PC-3 (cell line): ENCODE results near the gene ANGPTL7. TPM values are rescaled to one million over a fixed set of nuclear protein-coding genes. Genes with fewer than 3 reads are reported as not detected.

Experiments used
- ATAC-seq: fragments of 200-7000 bp; cut with Tn5 transposase; 2 replicates; pipeline ENCODE4 v1.9.1; 2020; ENCODE audit warnings: mild to moderate bottlenecking, moderate library complexity
- BruUV-seq: library from RNA; stranded (reverse); fragments of 400-500 nt; replicated peaks from 2 replicates; lab custom pipeline; 2021; lab: Mats Ljungman, UMichigan
- CTCF ChIA-PET: fragments of 300-600 bp; sonication (Branson Sonifier 250); formaldehyde crosslinking; loops from one replicate; lab custom pipeline; 2022; ENCODE audit warnings: antibody characterized with exemption; lab: Charles Lee
- POLR2A ChIA-PET: fragments of 300-600 bp; sonication (Branson Sonifier 250); formaldehyde crosslinking; loops from one replicate; lab custom pipeline; 2022; ENCODE audit warnings: antibody characterized with exemption; ENCODE audit not compliant: unreplicated experiment; lab: Charles Lee
- DNase-seq: peaks from one replicate; pipeline ENCODE4 v3.0.0-alpha.2; 2015
- H2AFZ ChIP-seq: fragments of 300-600 bp; sonication (generic); 2 replicates; pipeline ENCODE4 v1.6.0; 2016; ENCODE audit warnings: antibody characterized with exemption, low read length
- H3F3A ChIP-seq: fragments of 300-600 bp; sonication (generic); one replicate; pipeline ENCODE4 v1.6.0; 2017; ENCODE audit warnings: antibody characterized with exemption, low read length, control low read depth, mild to moderate bottlenecking; ENCODE audit not compliant: unreplicated experiment
- H3K27ac ChIP-seq: fragments of 300-600 bp; sonication (generic); 2 replicates; pipeline ENCODE4 v1.5.1; 2016; ENCODE audit warnings: mild to moderate bottlenecking, low read length
- H3K27me3 ChIP-seq: fragments of 300-600 bp; sonication (generic); 2 replicates; pipeline ENCODE4 v1.6.1; 2016; ENCODE audit warnings: low read length, mixed read lengths
- H3K36me3 ChIP-seq: fragments of 300-600 bp; sonication (generic); 2 replicates; pipeline ENCODE4 v1.6.1; 2016; ENCODE audit warnings: low read depth, mixed run types, low read length, mixed read lengths
- H3K4me1 ChIP-seq: fragments of 300-600 bp; sonication (generic); 2 replicates; pipeline ENCODE4 v1.5.1; 2016; ENCODE audit warnings: low read length; ENCODE audit not compliant: insufficient read depth
- H3K4me2 ChIP-seq: fragments of 300-600 bp; sonication (generic); 2 replicates; pipeline ENCODE4 v1.6.0; 2016; ENCODE audit warnings: low read length
- H3K4me3 ChIP-seq: fragments of 300-600 bp; sonication (generic); 2 replicates; pipeline ENCODE4 v1.5.1; 2016; ENCODE audit warnings: mild to moderate bottlenecking, low read length, mixed read lengths
- H3K79me2 ChIP-seq: fragments of 300-600 bp; sonication (generic); 2 replicates; pipeline ENCODE4 v1.6.1; 2017; ENCODE audit warnings: low read length, mixed read lengths
- H3K9ac ChIP-seq: fragments of 300-600 bp; sonication (generic); 2 replicates; pipeline ENCODE4 v1.6.0; 2016; ENCODE audit warnings: mild to moderate bottlenecking, low read length
- H3K9me2 ChIP-seq: fragments of 300-600 bp; sonication (generic); replicated peaks from 2 replicates; pipeline ENCODE4 v1.6.1; 2016; ENCODE audit warnings: mixed run types, low read length, mixed read lengths
- H3K9me3 ChIP-seq: fragments of 300-600 bp; sonication (generic); 2 replicates; pipeline ENCODE4 v1.6.1; 2016; ENCODE audit warnings: low read length, mixed read lengths
- H4K20me1 ChIP-seq: fragments of 300-600 bp; sonication (generic); 2 replicates; pipeline ENCODE4 v1.6.1; 2016; ENCODE audit warnings: low read length, mixed read lengths
- EZH2 ChIP-seq: fragments of 300-600 bp; sonication (generic); IDR thresholded peaks from one replicate; pipeline ENCODE4 v1.6.1; 2017; ENCODE audit warnings: antibody characterized with exemption, mild to moderate bottlenecking, low read length; ENCODE audit not compliant: unreplicated experiment
- EZH2phosphoT487 ChIP-seq: fragments of 300-600 bp; sonication (generic); IDR thresholded peaks from 2 replicates; pipeline ENCODE4 v1.6.1; 2018; ENCODE audit warnings: mild to moderate bottlenecking, antibody characterized with exemption, low read length, borderline replicate concordance
- intact Hi-C: fragments of 100-400 bp; cut with micrococcal nuclease; formaldehyde crosslinking; loops from 2 replicates; pipeline ENCODE4 v1.9.0; 2023
- total RNA-seq: library from RNA; depleted of rRNA; stranded (reverse); fragments of >200 nt; gene quantifications from 2 replicates; pipeline ENCODE4 v1.2.3, GENCODE V29; 2014
- TF ChIP-seq, protein P1 (sequence below): fragments of 300-600 bp; sonication (generic); conservative IDR thresholded peaks from 2 replicates; pipeline ENCODE4 v1.5.1; 2017; ENCODE audit warnings: antibody characterized with exemption, low read depth, mild to moderate bottlenecking, low read length

ANGPTL7 gene
- total RNA-seq, 1 experiment from 2014 or later, result not detected

GRCh38 chr1:11193376-11193775 is 4.2 kb downstream of the ANGPTL7 start:
- POLR2A ChIA-PET, result no interaction called here
- H3K79me2 ChIP-seq, result no peaks in the 10 kb centered on the region
- no peaks in the 10 kb centered on the region for H3K9me3 ChIP-seq
- no TSS peak for BruUV-seq
- no peak overlapping the region for H2AFZ ChIP-seq
- no peaks in the 10 kb centered on the region for H4K20me1 ChIP-seq
- H3K4me3 ChIP-seq, result no peak overlapping the region
- H3K9ac ChIP-seq, result no peak overlapping the region
- H3K36me3 ChIP-seq, result peaks cover 44% of the 10 kb centered on the region
- H3K27me3 ChIP-seq, result no peaks in the 10 kb centered on the region
- intact Hi-C loops, result loop anchor here (10.0 kb wide), 1 partner anchor 79 kb away; no protein-coding TSS in a partner anchor
- CTCF ChIA-PET, result no interaction called here
- H3F3A ChIP-seq, result no peaks in the 10 kb centered on the region
- no peak for DNase-seq
- ATAC-seq, result no peak
- TF ChIP-seq EZH2phosphoT487, result no peak
- TF ChIP-seq, protein P1, sequence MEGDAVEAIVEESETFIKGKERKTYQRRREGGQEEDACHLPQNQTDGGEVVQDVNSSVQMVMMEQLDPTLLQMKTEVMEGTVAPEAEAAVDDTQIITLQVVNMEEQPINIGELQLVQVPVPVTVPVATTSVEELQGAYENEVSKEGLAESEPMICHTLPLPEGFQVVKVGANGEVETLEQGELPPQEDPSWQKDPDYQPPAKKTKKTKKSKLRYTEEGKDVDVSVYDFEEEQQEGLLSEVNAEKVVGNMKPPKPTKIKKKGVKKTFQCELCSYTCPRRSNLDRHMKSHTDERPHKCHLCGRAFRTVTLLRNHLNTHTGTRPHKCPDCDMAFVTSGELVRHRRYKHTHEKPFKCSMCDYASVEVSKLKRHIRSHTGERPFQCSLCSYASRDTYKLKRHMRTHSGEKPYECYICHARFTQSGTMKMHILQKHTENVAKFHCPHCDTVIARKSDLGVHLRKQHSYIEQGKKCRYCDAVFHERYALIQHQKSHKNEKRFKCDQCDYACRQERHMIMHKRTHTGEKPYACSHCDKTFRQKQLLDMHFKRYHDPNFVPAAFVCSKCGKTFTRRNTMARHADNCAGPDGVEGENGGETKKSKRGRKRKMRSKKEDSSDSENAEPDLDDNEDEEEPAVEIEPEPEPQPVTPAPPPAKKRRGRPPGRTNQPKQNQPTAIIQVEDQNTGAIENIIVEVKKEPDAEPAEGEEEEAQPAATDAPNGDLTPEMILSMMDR, result no peak
- TF ChIP-seq EZH2, result no peak
- no peaks in the 10 kb centered on the region for H3K9me2 ChIP-seq
- H3K4me2 ChIP-seq, result no peak overlapping the region
- no peak overlapping the region for H3K27ac ChIP-seq
- H3K4me1 ChIP-seq, result peaks cover 8% of the 10 kb centered on the region; the same call in 1 of the 2 replicates

- Histone ChIP-seq H3K36me3 (peaks cover 53% of the 10 kb centered on the region), H3K27ac (no peak overlapping the region), H3K79me2 (no peaks in the 10 kb centered on the region), H3K9me2 (no peaks in the 10 kb centered on the region), H3K9me3 (no peaks in the 10 kb centered on the region), H2AFZ (no peak overlapping the region), H4K20me1 (no peaks in the 10 kb centered on the region), H3K4me1 (peaks cover 8% of the 10 kb centered on the region; the same call in 1 of the 2 replicates), H3K9ac (no peak overlapping the region), H3F3A (no peaks in the 10 kb centered on the region), H3K27me3 (no peaks in the 10 kb centered on the region), H3K4me3 (no peak overlapping the region), H3K4me2 (no peak overlapping the region)
- TF ChIP-seq EZH2phosphoT487 (no peak), EZH2 (no peak)
- TF ChIP-seq, protein P1, result no peak
- BruUV-seq, result no TSS peak
- intact Hi-C loops, result loop anchor here (10.0 kb wide), 1 partner anchor 80 kb away; no protein-coding TSS in a partner anchor
- DNase-seq (no peak), ATAC-seq (no peak)
- POLR2A ChIA-PET, result no interaction called here
- CTCF ChIA-PET, result no interaction called here
Observed at GRCh38 chr1:11194407-11195176, 5.4 kb downstream of the ANGPTL7 start.

GRCh38 chr1:11196945-11197344 is 7.8 kb downstream of the ANGPTL7 start:
- DNase-seq, result peak; percentile 50
- no peaks in the 10 kb centered on the region for H4K20me1 ChIP-seq
- no peaks in the 10 kb centered on the region for H3K9me2 ChIP-seq
- TF ChIP-seq, protein P1, result no peak
- TF ChIP-seq EZH2 (no peak), EZH2phosphoT487 (no peak)
- no TSS peak for BruUV-seq
- H2AFZ ChIP-seq, result no peak overlapping the region
- peak; percentile 11; the same call in 1 of the 2 replicates for ATAC-seq
- H3K27ac ChIP-seq, result no peak overlapping the region
- no peak overlapping the region for H3K9ac ChIP-seq
- peaks cover 8% of the 10 kb centered on the region; the same call in 1 of the 2 replicates for H3K4me1 ChIP-seq
- H3F3A ChIP-seq, result no peaks in the 10 kb centered on the region
- 0 out of 2 replicates have a peak overlapping the region, but pooled peaks have one; percentile 13 for H3K4me2 ChIP-seq
- ChIA-PET POLR2A (interaction anchor here (0.6 to 0.7 kb wide), 3 partner anchors 11 to 139 kb away, joined by 3 to 5 read pairs (median 4); no protein-coding TSS in a partner anchor), CTCF (no interaction called here)
- no peaks in the 10 kb centered on the region for H3K79me2 ChIP-seq
- H3K36me3 ChIP-seq, result peaks cover 46% of the 10 kb centered on the region
- no peaks in the 10 kb centered on the region for H3K9me3 ChIP-seq
- H3K4me3 ChIP-seq, result no peak overlapping the region
- H3K27me3 ChIP-seq, result no peaks in the 10 kb centered on the region
- intact Hi-C loops, result loop anchor here (10.0 kb wide), 1 partner anchor 82 kb away; no protein-coding TSS in a partner anchor
